ENCODE measurements around the gene FNIP1. TPM values are rescaled to one million over a fixed set of nuclear protein-coding genes. Genes with fewer than 3 reads are reported as not detected.
"Not testable (repeated sequence)": the region's sequence is repeated elsewhere in the genome, so short reads cannot be mapped to it uniquely, and the experiment has no call there.

The FNIP1 gene
- total RNA-seq, 1 donor from 2014 or later: 34.4 TPM

DNA sequence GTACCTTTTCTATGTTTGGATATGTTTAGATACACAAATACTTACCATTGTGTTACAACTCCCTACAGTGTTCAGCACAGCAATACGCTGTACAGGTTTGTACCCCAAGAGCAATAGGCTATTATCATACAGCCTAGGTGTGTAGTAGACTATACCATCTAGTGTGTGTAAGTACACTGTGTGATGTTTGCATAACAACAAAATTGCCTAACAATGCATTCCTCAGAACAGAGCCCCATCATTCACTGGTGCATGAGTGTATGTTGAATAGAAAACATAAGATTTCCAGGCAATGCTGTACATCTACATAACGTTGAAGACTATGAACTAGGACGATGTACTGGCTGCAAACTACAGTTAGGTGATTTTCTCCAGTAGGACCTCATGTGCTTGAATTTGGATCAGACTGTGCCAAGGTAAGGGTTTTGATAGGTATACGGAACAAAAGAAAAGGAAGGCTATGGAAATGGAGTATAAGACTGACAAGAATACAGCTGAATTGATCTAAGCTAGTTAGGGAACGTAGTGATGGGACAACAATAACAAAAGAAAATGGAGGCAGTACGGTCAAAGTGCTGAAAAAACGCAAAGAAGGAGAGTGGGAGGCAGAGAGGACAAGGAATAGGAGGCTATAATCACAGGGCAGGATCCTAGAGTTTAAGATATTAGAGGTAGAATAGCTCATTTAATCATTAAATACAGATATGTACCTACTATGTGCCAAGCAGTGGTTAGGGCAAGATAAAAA lies 46.9 kb downstream of the FNIP1 start:
- no peak for DNase-seq (ENCODE audit: low spot score)

DNA sequence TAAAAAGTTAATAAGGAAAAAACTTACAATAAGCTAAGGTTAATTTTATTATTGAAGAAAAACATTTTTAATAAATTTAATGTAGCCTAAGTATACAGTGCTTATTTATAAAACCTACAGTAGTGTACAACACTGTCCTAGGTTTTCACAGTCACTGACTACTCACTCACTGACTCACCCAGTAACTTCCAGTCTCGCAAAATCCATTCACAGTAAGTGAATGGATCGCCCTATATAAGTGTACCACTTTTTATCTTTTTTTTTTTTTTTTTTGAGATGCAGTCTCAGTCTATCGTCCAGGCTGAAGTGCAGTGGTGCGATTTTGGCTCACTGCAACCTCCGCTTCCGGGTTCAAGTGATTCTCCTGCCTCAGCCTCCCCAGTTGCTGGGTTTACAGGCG lies 47.7 kb downstream of the FNIP1 start:
- DNase-seq (ENCODE audit: low spot score): no peak

- DNase-seq (ENCODE audit: low spot score): no peak
Measured at GRCh38 chr5:131747180-131748105, 49.4 kb downstream of the FNIP1 start.

- DNase-seq (ENCODE audit: low spot score): no peak
Measured at GRCh38 chr5:131746423-131746822, 50.4 kb downstream of the FNIP1 start.

DNA sequence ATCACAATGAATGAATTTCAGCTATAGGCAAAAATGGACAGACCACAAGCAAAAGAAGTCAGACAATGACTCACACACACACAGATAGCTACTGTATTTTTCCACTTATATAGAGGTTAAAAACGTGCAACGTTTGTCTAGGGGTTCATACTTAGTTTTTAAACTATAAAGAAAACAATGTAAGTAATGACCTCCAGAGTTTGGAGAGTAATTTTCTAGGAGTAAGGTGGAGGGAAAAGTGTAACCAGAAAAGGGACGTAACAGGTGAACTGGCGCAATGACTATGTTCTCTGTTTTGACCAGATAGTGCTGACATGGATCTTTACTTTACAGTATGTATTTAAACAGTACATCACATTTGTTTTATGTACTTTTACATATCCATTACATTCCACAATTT lies 51.1 kb downstream of the FNIP1 start:
- DNase-seq (ENCODE audit: low spot score): no peak

GRCh38 chr5:131745155-131745554 lies 51.7 kb downstream of the FNIP1 start:
- DNase-seq (ENCODE audit: low spot score): no peak

DNA sequence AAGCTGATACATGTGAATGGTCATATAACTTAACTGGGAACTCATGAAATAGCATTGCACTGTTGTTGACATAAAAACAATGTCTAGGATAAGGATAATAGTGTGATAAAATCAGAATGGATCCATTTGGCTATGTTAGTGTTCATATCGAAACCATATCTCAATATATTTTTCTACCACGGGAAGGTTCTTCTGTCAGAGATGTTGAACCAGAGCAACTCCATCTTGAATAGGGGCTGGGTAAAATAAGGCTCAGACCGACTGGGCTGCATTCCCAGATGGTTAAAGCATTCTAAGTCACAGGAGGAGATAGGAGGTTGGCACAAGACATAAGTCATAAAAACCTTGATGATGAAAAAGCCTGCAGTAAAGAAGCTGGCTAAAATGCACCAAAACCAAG lies 56.3 kb downstream of the FNIP1 start:
- no peak for DNase-seq (ENCODE audit: low spot score)

GRCh38 chr5:131735393-131735792 lies 61.4 kb downstream of the FNIP1 start:
- no peak for DNase-seq (ENCODE audit: low spot score)

DNA sequence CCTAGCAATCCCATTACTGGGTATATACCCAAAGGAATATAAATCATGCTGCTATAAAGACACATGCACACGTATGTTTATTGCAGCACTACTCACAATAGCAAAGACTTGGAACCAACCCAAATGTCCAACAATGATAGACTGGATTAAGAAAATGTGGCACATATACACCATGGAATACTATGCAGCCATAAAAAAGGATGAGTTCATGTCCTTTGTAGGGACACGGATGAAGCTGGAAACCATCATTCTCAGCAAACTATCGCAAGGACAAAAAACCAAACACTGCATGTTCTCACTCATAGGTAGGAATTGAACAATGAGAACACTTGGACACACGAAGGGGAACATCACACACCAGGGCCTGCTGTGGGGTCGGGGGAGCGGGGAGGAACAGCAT lies 61.9 kb downstream of the FNIP1 start:
- DNase-seq (ENCODE audit: low spot score): not testable (repeated sequence)

GRCh38 chr5:131729292-131729691 lies 67.5 kb downstream of the FNIP1 start:
- DNase-seq (ENCODE audit: low spot score): not testable (repeated sequence)

DNA sequence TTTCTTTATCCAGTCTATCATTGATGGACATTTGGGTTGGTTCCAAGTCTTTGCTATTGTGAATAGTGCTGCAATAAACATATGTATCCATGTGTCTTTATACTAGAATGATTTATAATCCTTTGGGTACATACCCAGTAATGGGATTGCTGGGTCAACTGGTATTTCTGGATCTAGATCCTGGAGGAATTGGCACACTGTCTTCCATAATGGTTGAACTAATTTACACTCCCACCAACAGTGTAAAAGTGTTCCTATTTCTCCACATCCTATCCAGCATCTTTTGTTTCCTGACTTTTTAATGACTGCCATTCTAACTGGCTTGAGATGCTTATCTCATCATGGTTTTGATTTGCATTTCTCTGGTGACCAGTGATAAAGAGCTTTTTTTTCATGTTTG lies 72.7 kb downstream of the FNIP1 start:
- DNase-seq (ENCODE audit: low spot score): not testable (repeated sequence)

GRCh38 chr5:131720714-131721113 lies 76.1 kb downstream of the FNIP1 start:
- no peak for DNase-seq (ENCODE audit: low spot score)

- DNase-seq (ENCODE audit: low spot score): no peak
Measured at GRCh38 chr5:131719564-131719963, 77.3 kb downstream of the FNIP1 start.

DNA sequence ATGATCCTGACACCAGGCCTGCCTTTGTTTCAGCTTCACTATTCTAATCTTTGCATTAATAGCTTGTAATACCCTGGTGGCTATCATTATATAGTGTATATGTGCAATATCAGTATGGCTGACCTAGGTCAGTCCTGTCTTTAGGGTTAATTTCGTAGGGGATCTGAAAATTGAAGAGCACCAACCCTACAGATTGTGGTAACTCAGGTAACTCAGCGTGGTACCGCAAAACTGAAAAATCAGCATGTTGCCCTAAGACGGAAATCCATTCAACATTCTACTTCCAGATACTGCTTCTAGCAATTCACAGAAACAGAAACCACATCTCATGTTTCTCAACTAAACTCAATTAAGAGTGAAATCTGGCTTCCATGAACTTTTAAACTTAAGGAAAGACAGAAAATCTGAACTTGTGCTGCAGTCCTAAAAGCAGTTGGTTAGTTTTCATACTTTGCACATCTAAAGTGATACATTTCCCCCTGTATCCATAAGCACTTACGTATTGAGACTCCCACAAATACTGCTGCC lies 78.3 kb downstream of the FNIP1 start:
- no peak for DNase-seq (ENCODE audit: low spot score)

- not testable (repeated sequence) for DNase-seq (ENCODE audit: low spot score)
Measured at GRCh38 chr5:131717164-131717563, 79.7 kb downstream of the FNIP1 start.

GRCh38 chr5:131716650-131717049 lies 80.2 kb downstream of the FNIP1 start:
- no peak for DNase-seq (ENCODE audit: low spot score)

DNA sequence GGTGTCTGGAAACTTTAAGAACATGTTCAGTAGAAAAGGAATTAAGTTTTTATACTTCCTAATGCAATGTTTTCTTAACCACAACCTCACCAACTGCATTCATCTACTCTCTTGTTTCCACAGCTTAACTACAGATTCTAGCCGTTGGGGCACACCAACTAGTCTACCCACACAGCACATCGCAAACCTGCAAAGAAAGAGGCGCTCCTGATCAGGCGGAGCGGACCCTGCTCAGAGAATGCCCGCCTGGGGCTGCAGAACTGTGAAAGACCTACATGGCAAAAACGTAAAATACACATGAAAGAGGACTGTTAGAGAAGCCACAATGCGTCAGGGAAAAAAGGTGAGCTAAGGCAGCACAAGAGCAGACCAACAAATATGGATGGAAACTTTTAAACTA lies 86.4 kb downstream of the FNIP1 start:
- no peak for DNase-seq (ENCODE audit: low spot score)

- DNase-seq (ENCODE audit: low spot score): no peak
Measured at GRCh38 chr5:131709043-131709442, 87.8 kb downstream of the FNIP1 start.

- DNase-seq (ENCODE audit: low spot score): no peak
Measured at GRCh38 chr5:131706281-131706680, 90.5 kb downstream of the FNIP1 start.

- no peak for DNase-seq (ENCODE audit: low spot score)
Measured at GRCh38 chr5:131694926-131695325, 101.9 kb downstream of the FNIP1 start.

DNA sequence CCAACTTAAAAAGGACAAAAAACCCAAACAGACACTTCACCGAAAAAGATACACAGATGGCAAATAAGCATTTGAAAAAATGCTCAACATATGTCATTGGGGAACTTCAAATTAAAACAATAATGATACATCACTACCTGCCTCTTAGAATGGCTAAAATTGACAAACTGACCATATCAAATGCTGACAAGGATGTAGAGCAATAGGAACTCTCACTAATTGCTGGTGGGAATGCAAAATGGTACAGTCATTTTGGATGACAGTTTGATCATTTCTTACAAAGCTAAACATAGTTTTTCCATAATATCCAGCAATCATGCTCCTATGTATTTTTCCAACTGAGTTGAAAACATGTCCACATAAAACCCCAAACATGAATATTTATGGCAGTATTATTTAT lies 102.9 kb downstream of the FNIP1 start:
- DNase-seq (ENCODE audit: low spot score): no peak

DNA sequence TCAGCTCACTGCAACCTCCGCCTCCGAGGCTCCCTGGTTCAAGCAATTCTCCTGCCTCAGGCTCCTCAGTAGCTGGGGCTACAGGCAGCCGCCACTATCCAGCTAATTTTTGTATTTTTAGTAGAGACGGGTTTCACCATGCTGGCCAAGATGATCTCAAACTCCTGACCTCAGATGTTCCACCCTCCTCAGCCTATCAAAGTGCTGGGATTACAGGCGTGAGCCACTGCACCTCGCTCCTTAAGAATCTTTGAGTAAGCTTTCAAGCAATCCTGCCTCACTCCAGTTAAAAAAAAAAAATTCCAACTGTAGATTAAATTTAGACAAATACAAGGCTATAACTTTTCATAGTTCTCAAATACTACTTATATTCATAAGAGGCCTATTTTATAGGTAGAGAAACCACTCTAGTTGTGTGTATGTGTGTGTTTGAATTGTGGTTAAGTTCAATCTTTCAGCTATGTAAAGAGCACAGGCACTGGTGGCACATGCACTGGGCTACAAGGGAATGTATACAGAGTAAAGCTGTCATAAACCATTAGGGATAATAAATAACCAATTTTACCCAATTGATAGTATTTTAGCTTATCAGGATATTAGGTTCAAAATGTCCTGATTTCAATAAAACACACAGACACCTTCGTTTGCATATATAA lies 111.2 kb downstream of the FNIP1 start:
- DNase-seq (ENCODE audit: low spot score): no peak
